ENCODE measurements around the gene C2orf68.

The C2orf68 gene

GRCh38 chr2:85584354-85584856 is 27.5 kb downstream of the C2orf68 start, which contains the start of gene VAMP5 (continued):
- TF ChIP-seq PRDM6 (tag by site-specific recombination; IDR thresholded peaks at IDR 0.05): no peak
- no peak for TF ChIP-seq GLI2 (tag by site-specific recombination; IDR thresholded peaks at IDR 0.05; ENCODE audit: borderline replicate concordance, low read depth)
- TF ChIP-seq ZNF549 (tag by site-specific recombination; IDR thresholded peaks at IDR 0.05): no peak
- no peak for TF ChIP-seq ZNF664 (tag by site-specific recombination; IDR thresholded peaks at IDR 0.05)

GRCh38 chr2:85583667-85584353 is 28.1 kb downstream of the C2orf68 start:
- ChIA-PET CTCF (no interaction called here), POLR2A (interaction anchor here (0.5 to 0.7 kb wide), 3 partner anchors 15 to 176 kb away, joined by 3 to 4 read pairs (median 3); no protein-coding TSS in a partner anchor)
- TF ChIP-seq PRDM6 (tag by site-specific recombination; IDR thresholded peaks at IDR 0.05) (no peak), ZNF211 (tag by site-specific recombination; IDR thresholded peaks at IDR 0.05; ENCODE audit: low read depth) (no peak), ZNF350 (tag by site-specific recombination; IDR thresholded peaks at IDR 0.05) (no peak), PBX3 (CRISPR knock-in tag; IDR thresholded peaks at IDR 0.05) (no peak), ZNF580 (tag by site-specific recombination; IDR thresholded peaks at IDR 0.05) (no peak), PRDM2 (tag by site-specific recombination; IDR thresholded peaks at IDR 0.05; ENCODE audit: borderline replicate concordance) (no peak)
- H3K27ac ChIP-seq (ENCODE audit: extremely low read depth, low read depth, low read length): no peak overlapping the region
- no peak overlapping the region for H3K4me3 ChIP-seq (ENCODE audit: low read depth, low read length)
- H3K36me3 ChIP-seq (ENCODE audit: control insufficient read depth in 2 of 2, insufficient read depth in 1 of 2, low read length in 2 of 2): peaks cover 0 to 20% of the 10 kb centered on the region in 2 experiments; a peak in 2 of 3 replicates
- H3K4me1 ChIP-seq (ENCODE audit: control insufficient read depth, insufficient read depth, low read length): no peaks in the 10 kb centered on the region
- no peaks in the 10 kb centered on the region for H3K9me3 ChIP-seq (ENCODE audit: control insufficient read depth, insufficient read depth, low read depth, low read length)

GRCh38 chr2:85582492-85582891 is 29.4 kb downstream of the C2orf68 start:
- no peaks in the 10 kb centered on the region for H3K9me3 ChIP-seq (ENCODE audit: control insufficient read depth, insufficient read depth, low read depth, low read length)
- H3K4me1 ChIP-seq (ENCODE audit: control insufficient read depth, insufficient read depth, low read length): 0 out of 2 replicates have a peak, but pooled peaks cover 5% of the 10 kb centered on the region
- POLR2A ChIA-PET: interaction anchor here (0.6 kb wide), 1 partner anchor 24 kb away, joined by 4 read pairs; no protein-coding TSS in a partner anchor
- peaks cover 0 to 20% of the 10 kb centered on the region in 2 experiments; a peak in 2 of 3 replicates for H3K36me3 ChIP-seq (ENCODE audit: control insufficient read depth in 2 of 2, insufficient read depth in 1 of 2, low read length in 2 of 2)
- CTCF ChIA-PET: no interaction called here
- no peak overlapping the region for H3K27ac ChIP-seq (ENCODE audit: extremely low read depth, low read depth, low read length)
- TF ChIP-seq PRDM1 (tag by site-specific recombination; IDR thresholded peaks at IDR 0.05) (no peak), MZF1 (tag by site-specific recombination; IDR thresholded peaks at IDR 0.05; ENCODE audit: borderline replicate concordance) (no peak), ZBTB21 (tag by site-specific recombination; IDR thresholded peaks at IDR 0.05) (no peak), SCRT2 (tag by site-specific recombination; IDR thresholded peaks at IDR 0.05) (peak; percentile 48), SCRT1 (tag by site-specific recombination; IDR thresholded peaks at IDR 0.05; ENCODE audit: borderline replicate concordance) (no peak), ZNF112 (tag by site-specific recombination; IDR thresholded peaks at IDR 0.05) (no peak), SP2 (tag by site-specific recombination; IDR thresholded peaks at IDR 0.05) (no peak), ZNF585B (tag by site-specific recombination; IDR thresholded peaks at IDR 0.05) (no peak)
- H3K4me3 ChIP-seq (ENCODE audit: low read depth, low read length): no peak overlapping the region

Measured in HEK293 (cell line).